ENCODE data around the gene GOLGA3.

DNA sequence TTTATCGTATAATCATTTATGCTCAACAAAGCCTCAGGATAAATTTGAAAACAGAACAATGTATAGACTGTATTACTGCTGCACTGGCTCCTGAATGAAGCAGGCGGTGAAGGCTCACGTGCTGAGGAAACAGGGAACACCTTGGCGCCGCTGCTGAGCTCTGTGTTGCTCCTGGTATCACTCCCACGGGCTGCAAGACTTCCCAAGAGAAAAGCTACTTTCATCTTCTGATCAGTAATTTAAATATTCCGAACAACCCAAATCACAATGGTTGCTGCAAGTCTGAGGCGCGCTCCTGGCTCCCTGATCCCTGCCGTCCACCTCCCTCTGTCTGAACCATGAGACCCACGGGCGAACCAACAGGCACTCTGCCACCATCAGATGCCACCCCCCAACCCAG lies 102.3 kb downstream of the GOLGA3 start:
- TF ChIP-seq, protein P1, sequence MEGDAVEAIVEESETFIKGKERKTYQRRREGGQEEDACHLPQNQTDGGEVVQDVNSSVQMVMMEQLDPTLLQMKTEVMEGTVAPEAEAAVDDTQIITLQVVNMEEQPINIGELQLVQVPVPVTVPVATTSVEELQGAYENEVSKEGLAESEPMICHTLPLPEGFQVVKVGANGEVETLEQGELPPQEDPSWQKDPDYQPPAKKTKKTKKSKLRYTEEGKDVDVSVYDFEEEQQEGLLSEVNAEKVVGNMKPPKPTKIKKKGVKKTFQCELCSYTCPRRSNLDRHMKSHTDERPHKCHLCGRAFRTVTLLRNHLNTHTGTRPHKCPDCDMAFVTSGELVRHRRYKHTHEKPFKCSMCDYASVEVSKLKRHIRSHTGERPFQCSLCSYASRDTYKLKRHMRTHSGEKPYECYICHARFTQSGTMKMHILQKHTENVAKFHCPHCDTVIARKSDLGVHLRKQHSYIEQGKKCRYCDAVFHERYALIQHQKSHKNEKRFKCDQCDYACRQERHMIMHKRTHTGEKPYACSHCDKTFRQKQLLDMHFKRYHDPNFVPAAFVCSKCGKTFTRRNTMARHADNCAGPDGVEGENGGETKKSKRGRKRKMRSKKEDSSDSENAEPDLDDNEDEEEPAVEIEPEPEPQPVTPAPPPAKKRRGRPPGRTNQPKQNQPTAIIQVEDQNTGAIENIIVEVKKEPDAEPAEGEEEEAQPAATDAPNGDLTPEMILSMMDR (IDR thresholded peaks at IDR 0.05), result no peak
- TF ChIP-seq POLR2A (IDR thresholded peaks at IDR 0.05), result no peak
